Neutrophil (primary cell): ENCODE results near the gene SLC24A4.

Experiments used
- H3K27ac ChIP-seq: fragments of 200-600 bp; sonication (generic); 2 replicates; pipeline ENCODE4 v1.5.1; 2016; ENCODE audit warnings: mild to moderate bottlenecking, moderate library complexity
- H3K27me3 ChIP-seq: fragments of 200-600 bp; sonication (generic); 2 replicates; pipeline ENCODE4 v1.6.0; 2016; ENCODE audit warnings: mild to moderate bottlenecking
- H3K36me3 ChIP-seq: fragments of 200-600 bp; sonication (generic); 2 replicates; pipeline ENCODE4 v1.5.1; 2017
- H3K4me1 ChIP-seq, 2 experiments: fragments of 200-600 bp in 1 of 2; sonication (generic) in 1 of 2; 1 replicate in 1 of 2; 2 replicates in 1 of 2; pipeline versions ENCODE4 v1.5.1 to v1.6.1; 2013 to 2016; ENCODE audit warnings: low read depth in 1 of 2, low read length in 1 of 2, mild to moderate bottlenecking in 1 of 2, moderate library complexity in 1 of 2; ENCODE audit not compliant: control insufficient read depth in 1 of 2, insufficient read depth in 1 of 2
- H3K4me3 ChIP-seq, 2 experiments: fragments of 200-600 bp in 1 of 2; sonication (generic) in 1 of 2; 1 replicate in 1 of 2; 2 replicates in 1 of 2; pipeline ENCODE4 v1.5.1; 2013 to 2016; ENCODE audit warnings: low read depth in 1 of 2, low read length in 1 of 2, mild to moderate bottlenecking in 1 of 2, moderate library complexity in 1 of 2
- H3K9me3 ChIP-seq: fragments of 200-600 bp; sonication (generic); 2 replicates; pipeline ENCODE4 v1.5.1; 2016
- TF ChIP-seq, protein P1 (sequence below): fragments of 200-600 bp; sonication (generic); IDR thresholded peaks from 2 replicates; pipeline ENCODE4 v1.5.1; 2016; ENCODE audit warnings: antibody characterized with exemption

SLC24A4 gene

DNA sequence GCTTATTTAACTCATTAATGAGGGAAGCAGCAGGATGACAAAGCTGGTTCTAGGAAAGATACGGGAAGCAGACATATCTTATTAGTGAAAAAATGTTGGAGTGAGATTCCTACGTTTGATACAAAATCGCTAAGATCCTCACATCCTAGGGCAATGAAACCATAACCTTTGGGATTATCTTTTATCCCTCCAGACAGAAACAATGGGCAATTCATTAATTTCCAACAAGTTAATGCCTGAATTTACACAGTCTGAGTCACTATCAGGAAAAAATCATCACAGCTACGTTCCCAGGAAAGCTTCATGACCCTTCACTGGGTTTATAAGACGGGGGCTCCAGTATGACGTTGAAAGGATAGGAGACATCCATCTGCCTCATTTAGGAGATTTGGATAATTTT lies 45.0 kb downstream of the SLC24A4 start:
- peaks cover 4% of the 10 kb centered on the region for H3K27me3 ChIP-seq
- no peaks in the 10 kb centered on the region for H3K9me3 ChIP-seq

DNA sequence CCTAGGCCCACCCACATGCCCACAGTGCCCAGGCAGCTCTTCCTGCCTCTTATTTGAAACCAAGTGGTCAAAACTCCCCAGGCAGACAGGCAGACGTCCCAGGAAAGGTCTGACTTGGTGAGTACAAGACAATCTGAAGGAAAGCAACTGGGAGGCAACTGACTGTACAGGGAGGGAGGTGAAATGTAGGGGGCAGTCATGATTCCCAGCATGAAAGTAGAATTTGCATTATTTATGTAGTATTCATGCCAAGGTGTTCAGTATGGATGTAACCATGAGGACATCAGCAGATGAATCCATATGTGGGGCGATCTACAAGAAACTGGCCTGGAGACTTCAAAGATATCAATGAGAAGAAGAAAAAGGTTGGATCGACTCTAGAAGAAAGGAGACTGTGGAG lies 46.1 kb downstream of the SLC24A4 start:
- Histone ChIP-seq H3K4me1 (no peaks in the 10 kb centered on the region), H3K4me3 (no peak overlapping the region), H3K9me3 (no peaks in the 10 kb centered on the region), H3K27ac (no peak overlapping the region), H3K27me3 (no peaks in the 10 kb centered on the region), H3K36me3 (no peaks in the 10 kb centered on the region)
- TF ChIP-seq, protein P1, sequence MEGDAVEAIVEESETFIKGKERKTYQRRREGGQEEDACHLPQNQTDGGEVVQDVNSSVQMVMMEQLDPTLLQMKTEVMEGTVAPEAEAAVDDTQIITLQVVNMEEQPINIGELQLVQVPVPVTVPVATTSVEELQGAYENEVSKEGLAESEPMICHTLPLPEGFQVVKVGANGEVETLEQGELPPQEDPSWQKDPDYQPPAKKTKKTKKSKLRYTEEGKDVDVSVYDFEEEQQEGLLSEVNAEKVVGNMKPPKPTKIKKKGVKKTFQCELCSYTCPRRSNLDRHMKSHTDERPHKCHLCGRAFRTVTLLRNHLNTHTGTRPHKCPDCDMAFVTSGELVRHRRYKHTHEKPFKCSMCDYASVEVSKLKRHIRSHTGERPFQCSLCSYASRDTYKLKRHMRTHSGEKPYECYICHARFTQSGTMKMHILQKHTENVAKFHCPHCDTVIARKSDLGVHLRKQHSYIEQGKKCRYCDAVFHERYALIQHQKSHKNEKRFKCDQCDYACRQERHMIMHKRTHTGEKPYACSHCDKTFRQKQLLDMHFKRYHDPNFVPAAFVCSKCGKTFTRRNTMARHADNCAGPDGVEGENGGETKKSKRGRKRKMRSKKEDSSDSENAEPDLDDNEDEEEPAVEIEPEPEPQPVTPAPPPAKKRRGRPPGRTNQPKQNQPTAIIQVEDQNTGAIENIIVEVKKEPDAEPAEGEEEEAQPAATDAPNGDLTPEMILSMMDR: no peak

More for the DNA sequence above, 45.0 kb downstream of the SLC24A4 start:
- no peaks in the 10 kb centered on the region for H3K36me3 ChIP-seq
- H3K4me1 ChIP-seq: no peaks in the 10 kb centered on the region
- TF ChIP-seq, protein P1: no peak
- H3K4me3 ChIP-seq: no peak overlapping the region
- H3K27ac ChIP-seq: no peak overlapping the region

DNA sequence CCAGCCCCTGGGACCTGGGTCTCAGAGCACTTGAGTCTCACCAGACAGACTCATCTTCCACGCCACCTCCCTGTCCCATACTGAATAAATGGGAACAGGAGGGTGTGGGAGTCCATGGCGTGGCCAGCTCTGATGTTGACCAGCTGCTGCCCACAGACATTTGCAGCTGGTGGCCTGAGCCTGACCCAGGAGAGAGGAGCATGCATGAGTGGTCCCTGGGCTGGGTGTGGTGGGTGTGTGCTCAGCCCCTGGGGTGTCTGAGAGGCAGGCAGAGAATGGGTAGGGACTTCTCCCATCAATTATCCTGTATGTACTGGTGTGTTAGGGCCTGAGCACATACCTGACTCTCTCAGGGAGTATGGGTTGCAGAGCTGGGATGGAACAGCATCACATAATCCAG lies 49.3 kb downstream of the SLC24A4 start:
- Histone ChIP-seq H3K36me3 (no peaks in the 10 kb centered on the region), H3K4me1 (no peaks in the 10 kb centered on the region), H3K4me3 (no peak overlapping the region), H3K27ac (no peak overlapping the region), H3K9me3 (no peaks in the 10 kb centered on the region), H3K27me3 (no peaks in the 10 kb centered on the region)
- TF ChIP-seq, protein P1: no peak

DNA sequence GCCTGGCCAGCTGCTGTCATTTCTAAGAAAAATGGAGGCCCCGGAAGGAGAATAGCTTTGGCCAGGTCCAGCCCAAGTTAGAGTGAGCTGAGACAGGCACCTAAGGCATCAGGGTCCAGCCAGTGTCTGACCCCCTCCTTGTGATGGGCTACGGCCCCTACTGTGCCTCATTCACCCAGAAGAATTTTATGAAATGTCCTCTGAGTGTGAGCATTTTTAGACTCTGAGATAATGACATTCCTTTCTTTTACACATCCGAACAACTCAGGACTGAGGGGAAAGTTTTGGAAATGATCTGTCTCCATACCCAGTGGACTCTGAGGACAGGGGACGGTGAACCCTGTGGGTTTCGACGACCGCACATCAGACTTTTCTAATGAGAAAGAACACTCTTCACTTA lies 50.4 kb downstream of the SLC24A4 start:
- Histone ChIP-seq H3K4me1 (no peaks in the 10 kb centered on the region), H3K4me3 (no peak overlapping the region), H3K9me3 (no peaks in the 10 kb centered on the region), H3K36me3 (no peaks in the 10 kb centered on the region), H3K27ac (no peak overlapping the region), H3K27me3 (no peaks in the 10 kb centered on the region)
- TF ChIP-seq, protein P1: no peak

DNA sequence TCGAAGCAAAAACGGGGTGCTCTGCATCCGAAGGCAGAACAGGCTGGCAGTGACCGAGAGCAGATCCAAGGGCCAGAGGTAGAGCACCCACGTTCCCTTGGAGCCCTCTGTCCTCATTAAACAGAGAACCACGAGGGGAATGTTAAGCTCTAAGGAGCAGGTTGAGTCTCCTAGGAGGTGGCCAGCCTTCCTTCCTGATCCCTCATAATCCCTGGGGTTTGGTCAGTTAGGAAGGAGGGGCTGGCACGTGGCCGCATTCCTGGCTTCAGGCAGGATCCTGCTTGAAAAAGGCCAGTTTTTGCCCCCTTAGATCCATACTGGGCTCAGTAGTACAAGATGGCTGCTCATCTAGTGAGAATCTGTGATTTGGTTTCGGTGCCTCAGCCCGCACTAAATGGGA lies 57.2 kb downstream of the SLC24A4 start:
- Histone ChIP-seq H3K9me3 (no peaks in the 10 kb centered on the region), H3K36me3 (no peaks in the 10 kb centered on the region), H3K27me3 (no peaks in the 10 kb centered on the region), H3K4me1 (peaks cover 22 to 23% of the 10 kb centered on the region in 2 experiments), H3K4me3 (no peak overlapping the region), H3K27ac (no peak overlapping the region)
- TF ChIP-seq, protein P1: no peak

DNA sequence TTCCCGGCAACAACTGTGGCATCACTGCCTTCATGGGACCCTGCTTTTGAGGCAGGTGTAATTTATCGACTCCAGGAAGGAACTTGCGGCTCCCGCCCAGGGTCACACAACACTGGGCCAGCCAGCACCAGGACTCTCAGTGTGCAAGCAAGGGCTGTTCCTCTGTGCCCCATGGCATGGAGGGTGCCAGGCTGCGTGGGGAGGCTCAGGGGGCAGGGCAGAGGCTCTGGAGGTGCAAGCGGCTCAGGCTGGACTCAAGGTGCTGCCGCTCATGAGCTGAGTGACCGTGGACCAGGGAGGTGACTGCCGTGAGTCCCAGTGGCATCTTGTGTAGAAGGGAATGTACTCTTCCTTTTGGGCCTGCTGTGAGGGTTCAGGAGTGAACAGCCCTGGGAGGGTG lies 57.6 kb downstream of the SLC24A4 start:
- TF ChIP-seq, protein P1: no peak
- Histone ChIP-seq H3K27me3 (no peaks in the 10 kb centered on the region), H3K36me3 (no peaks in the 10 kb centered on the region)

More for the DNA sequence above, 57.6 kb downstream of the SLC24A4 start:
- H3K4me3 ChIP-seq: no peak overlapping the region
- H3K27ac ChIP-seq: no peak overlapping the region
- H3K4me1 ChIP-seq: peaks cover 26 to 27% of the 10 kb centered on the region in 2 experiments
- H3K9me3 ChIP-seq: no peaks in the 10 kb centered on the region
